ENCODE results near the gene TNFAIP8.

TNFAIP8 gene

DNA sequence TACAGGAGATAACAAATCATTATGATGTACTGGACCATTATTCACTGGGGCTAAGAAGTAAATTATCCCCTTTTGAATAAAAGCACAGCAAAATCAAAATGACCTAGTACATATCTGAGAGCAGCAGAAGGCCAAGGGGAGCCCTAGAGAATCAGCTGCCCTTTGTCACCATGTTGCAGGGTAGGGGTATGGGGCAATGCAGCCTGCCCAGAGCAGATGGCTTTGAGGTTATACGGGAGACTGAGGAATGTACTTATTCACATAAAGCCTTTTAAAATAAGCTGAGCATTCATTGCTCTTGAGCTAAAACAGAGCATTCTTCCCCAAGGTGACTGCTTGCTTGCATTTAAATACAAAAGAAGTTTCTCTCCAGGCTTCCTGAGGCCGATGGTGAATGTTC, 2.6 kb upstream of the TNFAIP8 start:
- DNase-seq: no peak

DNA sequence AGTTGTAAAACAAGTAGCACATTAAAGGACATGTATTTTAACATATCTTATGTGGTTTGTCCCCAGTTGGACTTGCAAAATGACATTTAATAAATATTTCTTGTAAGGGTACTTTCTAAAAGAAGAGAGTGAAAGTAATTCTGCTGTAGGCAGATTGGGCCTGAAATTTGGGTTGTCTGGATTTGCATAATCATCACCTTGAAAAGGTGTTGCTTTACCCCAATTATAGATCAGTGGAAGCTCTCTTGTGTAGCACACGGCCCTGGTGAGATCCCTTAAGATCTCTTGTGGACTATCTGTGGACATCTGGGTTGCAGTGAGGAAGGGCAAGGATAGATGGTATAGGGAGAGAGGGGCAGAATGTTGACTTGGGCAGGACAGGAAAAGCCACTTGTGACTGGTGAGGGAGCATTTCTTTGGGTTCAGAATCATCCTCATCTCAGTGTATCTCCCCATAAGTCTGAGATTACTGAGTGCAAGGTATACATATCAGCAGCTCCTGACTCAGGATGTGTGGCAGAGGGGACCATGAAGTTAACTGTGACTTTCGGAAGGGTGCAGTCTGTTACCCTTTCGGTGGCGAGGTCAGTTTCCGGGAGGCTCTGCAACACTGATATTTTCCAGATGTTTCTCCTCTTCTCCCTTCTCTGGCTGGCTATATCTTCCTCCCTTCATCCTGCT, 2.0 kb upstream of the TNFAIP8 start:
- DNase-seq: peak; percentile 33

DNA sequence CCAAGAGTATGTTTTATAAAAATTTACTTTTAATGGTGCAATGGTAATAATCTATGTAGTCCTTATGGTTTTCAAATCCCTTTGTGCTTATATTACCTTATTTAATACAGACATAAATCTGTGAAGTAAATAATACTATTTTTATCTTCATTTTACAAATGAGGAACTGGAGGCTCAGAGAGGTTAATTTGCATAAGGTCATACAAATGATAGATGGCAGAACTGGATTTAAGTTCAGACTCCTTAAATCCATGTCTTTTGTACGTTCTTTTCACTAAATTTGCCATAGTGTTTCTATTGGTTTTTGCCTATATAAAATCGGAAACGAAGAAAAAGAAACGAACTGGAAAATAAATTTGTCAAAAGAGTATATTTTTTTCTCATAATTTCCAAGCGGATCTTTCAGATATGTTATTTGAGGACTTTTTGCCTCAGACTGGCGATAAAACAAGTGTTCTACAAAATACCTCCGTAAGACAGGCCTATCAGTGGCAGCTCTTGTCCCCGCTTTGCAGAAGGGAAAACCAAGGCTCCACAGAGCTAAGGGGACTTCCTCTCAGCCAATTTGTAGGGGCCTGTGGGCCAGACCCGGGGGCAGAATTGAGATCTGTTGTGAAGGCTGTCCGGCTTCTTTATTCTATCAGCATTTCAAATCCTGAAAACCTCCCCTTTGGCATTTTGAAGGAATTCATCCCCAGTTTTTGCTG, 1.1 kb upstream of the TNFAIP8 start:
- no peak for DNase-seq

DNA sequence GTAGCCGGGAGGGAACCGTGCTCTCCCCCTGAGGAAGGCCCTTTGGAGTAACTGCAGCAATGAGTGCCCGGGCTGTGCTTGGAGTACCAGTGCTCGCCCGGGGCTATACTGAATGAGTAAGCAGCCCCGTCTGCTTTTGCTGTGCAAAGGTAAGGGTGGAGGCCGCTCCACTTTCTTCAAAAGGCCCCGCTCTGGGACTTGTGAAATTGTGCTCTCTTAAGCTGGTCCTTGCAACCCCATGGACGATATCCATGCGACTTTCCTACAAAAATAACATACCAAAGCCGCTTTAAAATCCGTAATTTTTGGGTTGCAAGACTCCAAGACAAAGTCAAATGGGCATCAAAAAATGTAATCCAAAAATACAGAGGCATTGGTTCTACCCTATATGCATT, 578 bp upstream of the TNFAIP8 start:
- peak; percentile 71 for DNase-seq

DNA sequence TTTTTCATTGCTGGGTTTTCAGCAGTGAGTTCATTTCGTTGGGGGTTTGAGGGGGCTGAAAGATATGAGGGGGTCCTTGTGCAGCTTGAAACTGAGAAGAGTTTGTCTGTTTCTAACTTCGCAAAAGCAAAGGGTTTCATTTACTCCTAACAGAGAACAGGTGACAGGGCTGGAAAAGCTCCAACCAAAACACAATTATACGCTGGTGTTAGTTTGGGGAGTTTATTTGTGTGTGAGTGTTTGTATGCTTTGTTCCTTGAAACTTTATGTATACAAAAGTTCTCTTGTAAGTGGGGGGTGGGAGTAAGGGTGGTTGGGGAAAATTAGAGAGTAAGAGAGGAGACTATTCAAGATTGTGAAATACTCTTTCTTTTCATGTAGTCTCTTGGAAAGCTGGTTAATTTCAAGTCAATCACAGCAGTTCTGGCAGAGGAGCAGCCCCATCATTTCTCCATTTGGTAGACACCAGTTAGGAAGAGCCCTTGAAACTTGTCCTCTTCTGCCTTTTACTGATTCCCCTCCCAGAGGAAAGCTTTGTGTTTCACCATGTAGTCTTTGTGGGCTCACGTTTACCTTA, 881 bp downstream of the TNFAIP8 start:
- no peak for DNase-seq

DNA sequence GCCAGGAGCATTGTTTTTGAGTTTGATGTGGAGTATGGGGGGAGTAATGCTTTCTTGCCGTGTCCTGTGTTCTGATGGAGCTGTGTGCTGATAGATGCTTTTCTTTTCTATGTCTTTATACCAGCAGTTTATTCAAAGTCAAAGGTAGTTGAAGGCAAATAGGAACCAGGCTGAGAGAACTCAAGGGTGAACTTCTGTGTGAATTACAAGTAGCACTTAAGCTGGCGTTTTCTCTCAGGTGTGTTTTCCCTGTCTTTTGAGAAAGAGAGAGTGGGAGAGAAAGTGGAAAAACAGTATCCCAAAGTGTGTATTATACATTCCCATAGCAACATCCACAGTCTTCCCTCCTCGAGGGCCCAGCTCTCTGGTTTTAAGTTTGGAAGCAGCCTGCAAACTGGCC, 1.5 kb downstream of the TNFAIP8 start:
- DNase-seq: no peak

DNA sequence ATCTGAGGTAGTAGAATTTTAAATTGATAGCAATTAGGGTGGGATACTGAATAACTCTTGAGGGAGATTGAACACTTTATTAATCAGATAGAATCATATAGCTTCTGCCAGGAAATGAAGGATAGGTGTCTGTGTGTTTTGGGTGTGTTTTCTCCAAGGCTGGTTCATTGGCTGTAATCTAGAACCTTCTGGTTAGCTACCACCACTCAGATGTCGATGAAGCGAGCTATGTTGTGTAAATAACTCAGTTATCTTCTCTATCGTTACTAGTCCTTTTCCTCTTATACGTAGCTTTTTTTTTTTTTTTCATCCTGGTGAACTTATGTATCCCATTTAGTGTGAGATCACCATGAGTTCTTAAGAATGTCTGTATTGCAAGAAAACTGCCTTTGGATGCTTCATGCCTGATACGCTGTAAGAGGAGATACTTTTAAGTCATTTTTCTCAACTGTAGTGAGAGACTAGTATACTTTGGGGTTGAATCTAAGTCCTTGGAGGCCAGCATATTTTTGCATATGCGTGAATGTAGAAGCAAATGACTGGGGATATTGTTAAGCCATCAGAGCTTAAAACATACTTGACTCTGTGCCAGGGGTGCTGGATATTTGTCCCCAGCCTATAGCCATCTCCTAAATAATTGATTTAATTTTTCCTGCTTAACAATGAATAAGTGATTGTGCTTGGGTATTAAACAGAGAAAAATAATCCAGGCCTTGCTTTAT, 2.1 kb downstream of the TNFAIP8 start:
- DNase-seq: no peak

DNA sequence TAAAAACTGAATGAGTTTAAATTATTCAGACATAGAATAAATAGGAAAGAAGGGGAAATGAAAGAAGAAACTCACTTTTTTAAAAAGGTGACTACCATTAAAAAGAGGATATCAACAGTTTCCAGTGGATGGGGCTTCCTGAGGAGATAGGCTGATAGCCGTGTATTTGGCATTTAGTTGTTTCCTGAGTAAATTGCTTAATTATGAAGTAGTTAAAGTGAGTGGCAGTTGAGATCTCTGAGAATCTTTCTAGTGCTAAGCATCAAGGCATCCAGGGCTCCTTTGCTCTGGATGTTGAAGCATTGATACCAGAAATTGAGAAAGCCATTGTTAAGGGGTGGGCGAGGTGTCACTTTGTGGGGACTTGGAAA, 2.7 kb downstream of the TNFAIP8 start:
- DNase-seq: no peak

DNA sequence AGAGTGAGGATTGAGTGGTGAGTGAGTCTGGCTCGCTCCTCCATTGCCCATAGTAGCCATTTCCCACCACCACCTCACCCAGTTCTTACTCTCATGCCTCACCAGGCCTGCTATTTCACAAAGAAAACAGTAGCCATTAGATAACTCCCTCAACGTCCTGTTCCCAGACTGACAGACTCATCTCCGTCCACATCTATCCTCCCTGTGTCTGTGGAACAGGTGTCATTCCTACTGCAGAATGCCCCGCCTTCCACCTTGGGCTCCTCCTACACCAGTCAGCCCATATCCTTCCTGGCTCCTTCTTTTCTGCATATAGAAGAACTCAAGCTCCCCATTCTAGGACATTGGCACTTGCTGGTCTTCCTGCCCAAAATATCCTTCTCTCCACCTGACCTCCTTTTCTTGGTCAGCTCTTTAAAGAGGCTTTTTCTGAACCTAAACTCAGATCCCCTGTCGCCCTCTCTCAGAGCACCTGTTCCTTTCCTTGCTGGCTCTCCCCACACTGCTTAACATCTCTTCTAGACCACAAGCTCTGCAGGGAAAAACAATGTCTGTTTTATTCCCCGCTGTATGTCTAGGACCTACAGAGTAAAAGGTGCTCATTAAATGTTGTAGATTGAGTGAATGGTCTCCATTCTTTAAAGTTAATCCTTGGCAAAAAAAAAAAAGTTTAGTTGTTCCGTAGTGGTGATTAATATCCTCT, 3.2 kb downstream of the TNFAIP8 start:
- DNase-seq: no peak

DNA sequence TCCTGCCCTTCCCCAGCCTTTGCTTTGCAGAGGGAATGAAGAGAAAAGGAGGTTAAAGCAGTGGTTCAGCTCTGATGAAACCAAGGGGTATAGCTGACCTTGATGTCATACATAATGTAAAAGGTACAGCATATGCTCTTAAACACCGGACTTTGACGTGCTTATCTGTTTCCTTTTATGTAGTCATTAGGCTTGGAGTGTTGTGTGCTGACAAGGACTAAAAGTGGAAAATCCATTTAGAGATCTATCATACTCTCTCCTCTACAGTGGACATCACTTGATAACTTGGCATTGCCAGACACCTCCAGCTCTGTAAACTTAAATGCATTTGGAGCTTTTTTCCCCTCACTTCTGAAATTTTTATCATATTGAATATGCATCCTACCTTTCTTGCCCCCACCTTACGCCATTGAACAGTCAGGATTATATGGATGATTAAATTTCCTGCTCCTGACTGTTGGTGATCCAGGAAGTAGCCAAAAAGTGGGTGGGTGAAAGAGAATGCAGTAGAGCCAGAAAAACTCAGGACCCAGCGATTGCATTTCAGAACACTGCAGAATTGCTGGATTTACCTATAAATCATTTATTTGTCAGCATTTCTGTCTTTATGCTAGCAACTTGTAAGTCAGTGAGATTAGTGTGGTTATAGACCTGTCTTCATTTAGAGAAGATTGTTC, 4.1 kb downstream of the TNFAIP8 start:
- no peak for DNase-seq

DNA sequence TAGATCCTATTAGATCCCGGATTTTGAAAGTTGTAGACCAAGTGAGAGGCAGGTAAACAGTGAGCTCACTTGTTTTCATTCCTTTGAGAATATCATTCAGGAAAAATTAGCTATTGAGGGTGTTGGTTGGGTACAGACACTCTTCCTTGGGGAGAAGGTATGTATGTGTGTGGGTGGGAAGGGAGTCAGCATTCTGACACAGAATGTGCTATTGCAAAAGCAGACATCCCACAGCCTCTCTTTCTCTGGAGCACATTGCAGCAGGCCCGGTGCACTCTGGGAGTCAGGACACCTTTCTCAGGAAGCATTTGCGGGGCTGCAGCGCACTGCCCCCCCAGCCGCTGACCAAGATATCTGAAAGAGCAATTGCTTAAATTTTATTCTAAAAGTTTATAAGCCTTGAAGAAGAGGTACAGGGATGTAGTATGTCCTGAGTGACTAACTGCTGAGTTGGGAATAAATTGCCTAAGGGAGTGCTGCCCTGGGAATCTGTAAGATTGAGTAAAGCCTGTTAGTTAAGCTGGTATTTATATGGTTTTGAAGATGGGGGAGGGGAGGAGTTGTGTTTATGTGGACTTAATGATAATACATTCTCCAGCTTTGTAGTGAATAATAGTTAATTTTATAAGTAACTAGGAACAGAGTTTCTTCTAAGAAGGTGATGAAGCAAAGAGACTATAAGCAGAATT, 5.2 kb downstream of the TNFAIP8 start:
- no peak for DNase-seq

DNA sequence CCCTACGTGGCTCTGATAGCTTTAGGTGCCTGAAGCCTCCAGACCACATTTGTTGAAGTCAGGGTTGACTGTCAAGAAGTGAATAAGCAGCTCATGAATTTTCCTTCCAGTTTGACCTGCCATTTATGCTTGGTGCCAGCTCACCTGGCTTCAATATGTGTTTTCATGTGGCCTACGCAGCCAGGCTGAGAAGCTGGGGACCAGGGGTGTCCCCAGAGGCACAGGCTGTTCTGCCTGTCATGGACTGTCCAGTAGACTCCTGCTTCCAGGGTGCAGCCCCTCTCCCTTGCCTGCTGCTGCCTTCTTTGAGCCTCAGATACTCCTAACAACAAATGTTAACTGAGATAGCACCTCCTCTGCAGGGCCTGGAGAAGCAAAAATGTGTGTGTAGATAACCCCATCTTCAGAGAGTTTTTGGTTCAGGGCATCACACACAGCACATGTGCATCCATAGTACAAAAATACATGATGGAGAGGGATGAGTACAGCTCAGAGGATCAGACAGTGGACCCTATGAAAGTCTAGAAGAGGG, 5.8 kb downstream of the TNFAIP8 start:
- no peak for DNase-seq

DNA sequence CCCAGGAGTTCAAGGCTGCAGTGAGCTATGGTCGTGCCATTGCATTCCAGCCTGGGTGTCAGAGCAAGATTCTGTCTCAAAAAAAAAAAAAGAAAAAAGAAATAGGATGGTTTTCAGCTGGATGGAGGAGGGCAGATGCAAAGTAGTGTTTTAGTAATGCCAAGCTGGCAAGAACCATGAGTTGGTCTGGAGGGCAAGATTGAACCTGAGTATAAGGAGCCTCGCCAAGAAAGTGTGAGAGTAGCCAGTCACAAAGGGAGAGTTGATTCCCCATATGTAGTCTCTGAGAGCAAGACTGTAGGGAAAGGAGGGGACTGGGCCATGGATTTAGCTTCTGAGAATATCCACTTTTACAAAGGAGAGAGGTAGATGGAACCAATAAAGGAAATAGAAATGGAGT, 6.9 kb downstream of the TNFAIP8 start:
- DNase-seq: no peak

DNA sequence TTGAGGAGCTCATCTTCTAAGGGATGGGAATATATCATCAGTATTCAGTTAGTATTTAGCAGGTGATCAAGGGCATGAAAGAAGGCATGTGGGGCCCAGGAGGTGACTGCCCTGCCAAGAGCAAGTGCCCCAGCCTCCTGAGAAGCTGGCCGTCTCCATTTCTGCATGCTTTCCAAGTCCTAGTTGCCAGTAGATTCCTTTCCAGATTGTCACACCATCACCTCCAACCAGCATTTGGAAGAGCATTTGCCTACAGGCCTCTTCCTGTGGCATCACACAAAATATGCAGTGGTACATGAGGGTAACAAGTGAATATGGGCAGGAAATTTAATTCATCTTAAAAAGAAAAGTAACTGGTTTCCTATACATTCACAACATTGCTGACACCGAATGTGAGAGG, 7.5 kb downstream of the TNFAIP8 start:
- no peak for DNase-seq

DNA sequence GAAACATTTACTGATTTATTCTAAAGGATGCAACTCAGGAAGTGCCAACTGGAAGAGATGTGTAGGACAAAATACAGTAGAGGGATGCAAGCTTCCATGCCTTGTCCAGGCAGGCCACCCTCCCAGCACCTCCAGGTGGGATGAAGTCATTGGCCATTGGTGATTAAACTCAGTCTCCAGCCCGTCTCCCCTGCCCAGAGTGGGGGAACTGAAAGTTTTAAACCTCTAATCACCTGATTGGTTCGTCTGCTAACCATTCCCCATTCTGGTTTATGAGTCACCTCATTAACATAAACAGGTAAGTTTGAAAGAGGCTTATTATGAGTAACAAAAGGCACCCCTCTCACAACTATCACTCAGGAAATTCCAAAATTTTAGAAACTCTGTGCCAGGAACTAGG, 8.1 kb downstream of the TNFAIP8 start:
- no peak for DNase-seq

DNA sequence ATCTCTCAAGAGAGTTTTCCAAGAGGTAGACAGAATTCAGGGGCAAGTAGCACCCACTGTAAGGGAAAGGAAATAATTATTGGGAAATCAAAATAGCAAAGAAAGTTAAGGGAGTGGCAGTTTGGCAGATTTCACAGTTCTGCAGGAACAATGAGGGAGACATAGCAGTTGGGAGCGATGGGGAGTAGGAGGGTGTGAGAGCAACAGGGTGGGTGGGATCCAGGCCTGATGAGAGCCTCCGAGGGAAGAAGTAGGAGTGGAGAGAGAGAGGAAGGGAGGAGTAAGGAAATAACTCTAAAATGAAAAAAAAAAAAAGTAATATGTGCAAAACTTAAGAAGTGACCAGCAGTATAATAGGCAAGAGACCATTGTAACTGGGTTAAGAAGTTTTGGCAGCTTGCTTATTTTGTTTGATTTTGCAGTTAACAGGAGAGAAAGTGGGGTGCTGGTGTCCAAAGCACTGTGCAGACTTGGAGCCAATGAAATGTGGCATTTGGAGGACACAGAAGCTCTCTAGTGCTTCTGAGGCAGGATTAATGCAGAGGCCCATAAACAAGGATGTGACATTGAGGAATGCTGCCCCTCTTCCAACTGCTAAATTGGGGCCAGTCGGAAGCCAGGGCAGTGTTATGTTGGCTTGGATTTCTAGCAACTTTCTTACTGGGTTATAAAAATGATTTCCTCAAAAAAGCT, 10.2 kb downstream of the TNFAIP8 start:
- no peak for DNase-seq

DNA sequence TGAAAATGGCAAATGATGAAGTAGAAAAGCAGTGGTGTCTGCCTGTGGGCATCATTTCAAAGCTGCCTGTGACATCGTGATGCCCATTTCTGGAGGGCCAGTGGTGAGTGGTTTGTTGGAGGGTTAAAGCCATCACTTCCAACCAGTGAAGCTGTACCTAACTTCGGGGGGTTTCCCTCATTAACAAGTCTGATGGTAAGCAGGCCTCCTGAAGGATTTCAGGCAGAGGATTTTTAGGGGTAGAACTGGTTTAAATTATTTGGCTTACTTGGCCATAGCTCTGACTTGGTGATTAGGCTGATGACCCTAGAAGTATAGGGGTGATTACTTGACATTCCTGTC, 10.7 kb downstream of the TNFAIP8 start:
- DNase-seq: no peak

DNA sequence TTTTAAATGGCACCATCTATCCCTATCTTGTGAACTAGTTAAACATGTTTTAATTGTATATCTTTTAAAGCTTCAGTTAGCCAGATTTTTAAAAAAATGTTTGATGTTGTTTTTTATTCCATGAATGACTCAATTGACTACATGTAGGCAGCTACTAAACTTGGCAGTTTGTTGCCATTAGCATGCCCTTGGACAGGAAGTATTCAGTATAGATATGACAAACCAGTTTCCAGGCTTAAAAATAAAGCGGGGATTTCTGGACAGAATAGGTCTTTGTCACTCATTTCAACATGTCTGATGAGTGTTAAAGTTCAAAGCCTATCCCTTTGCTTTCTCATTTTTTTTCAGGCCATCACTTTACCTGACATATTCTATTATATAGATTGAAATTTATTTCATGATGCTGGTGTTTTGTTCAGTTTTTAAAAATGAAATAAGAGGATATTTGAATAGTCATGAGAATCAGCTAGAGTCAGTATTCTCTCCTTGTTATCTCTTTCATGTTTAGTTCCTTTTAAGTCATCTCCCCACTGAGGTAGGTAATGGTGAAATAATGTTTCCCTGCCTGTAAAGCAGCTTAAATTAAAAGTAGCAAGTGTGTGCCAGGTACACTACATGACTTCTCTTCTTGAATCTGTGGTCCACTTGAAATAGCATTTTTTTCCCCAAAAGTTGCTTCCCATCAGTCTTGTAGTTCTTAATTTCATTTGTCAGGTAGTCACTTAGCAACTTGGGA, 11.9 kb downstream of the TNFAIP8 start:
- no peak for DNase-seq

DNA sequence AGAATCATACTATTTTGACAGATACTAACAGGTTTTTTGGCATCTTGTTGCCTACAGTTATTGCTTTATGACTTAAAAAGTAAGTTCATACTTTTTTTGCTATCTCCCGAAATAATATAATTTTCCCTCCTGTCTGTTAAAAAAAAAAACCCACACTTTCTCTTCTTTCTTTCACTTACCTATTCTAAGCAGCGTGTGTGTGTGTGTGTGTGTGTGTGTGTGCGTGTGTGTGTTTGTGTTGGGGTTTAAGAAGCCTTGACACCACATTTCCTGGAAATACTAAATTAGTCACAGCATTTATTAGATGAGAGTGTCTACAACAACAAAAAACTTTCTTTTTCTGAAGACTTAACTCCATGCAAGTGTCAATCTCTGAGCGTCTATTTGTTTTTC, 12.4 kb downstream of the TNFAIP8 start:
- peak; percentile 76 for DNase-seq

DNA sequence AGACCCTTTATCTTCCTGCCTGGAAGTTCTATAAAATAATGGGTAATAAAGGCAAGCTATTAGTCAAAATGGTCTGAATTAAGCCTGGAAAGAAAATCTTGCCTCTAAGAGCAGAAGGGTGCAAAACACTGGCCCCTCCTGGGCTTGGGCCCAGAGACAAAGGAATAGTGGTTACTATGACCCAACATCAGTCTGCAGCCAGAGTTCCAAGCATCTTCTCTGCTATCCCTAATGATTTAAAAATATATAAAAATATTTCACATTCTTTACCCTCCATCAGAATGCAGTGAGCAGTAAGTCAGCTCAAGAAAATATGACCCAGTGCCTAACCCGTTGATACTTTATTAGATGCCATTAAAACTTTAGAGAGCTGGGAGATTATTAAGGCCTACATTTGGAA, 14.7 kb downstream of the TNFAIP8 start:
- no peak for DNase-seq

DNA sequence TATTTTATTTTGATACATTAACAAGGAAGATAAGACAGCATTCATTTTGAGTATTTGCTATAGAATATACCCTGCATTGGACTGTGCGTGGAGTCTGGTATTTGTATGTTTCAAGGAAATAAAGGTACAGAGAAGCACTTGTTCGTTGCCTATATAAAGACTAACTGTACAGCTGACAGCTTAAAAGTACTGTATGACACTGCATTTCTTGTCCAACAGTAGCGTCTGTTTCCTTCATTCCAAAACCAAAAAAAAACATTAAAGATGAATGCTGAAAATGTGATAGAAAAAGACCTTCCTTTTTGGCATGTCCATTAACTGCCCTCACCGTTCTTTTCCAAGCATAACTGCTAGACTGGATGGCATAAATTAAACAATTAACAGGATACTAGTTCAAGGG, 15.3 kb downstream of the TNFAIP8 start:
- DNase-seq: no peak

Data from CD4-positive, alpha-beta T cell treated with Interleukin-6 for 4 hours (primary cell).